ENCODE results near the gene PER2. TPM values are rescaled to one million over a fixed set of nuclear protein-coding genes. Genes with fewer than 3 reads are reported as not detected.
"Not testable (repeated sequence)": the region's sequence is repeated elsewhere in the genome, so short reads cannot be mapped to it uniquely, and the experiment has no call there.

The PER2 gene
- total and polyA plus RNA-seq, 10 of the 15 experiments (the other 5 are each of a cell fraction or from before 2014, with no cell fraction given), result 1.5 to 15.1 (median 4.6) TPM

DNA sequence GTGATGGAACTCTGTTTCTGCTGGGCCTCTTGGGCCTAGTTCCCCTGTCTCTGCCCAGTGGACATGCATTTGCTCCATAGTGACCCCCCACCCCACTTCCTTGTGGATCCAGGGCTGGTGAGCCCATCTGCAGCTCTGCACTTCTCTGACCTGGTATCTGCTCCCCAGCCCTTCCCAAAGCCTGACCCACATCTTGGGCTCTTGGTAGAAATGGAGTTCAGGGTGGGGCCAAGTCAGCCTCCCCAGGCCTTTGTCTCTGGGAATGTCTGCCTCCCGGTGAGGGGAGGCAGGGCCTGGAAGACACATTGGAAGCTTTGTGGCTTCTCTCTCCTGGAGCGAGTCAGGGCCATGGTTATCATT, 25.6 kb upstream of the PER2 start:
- no peak for TF ChIP-seq RBBP5 (conservative IDR thresholded peaks at IDR 0.05)
- no peak for TF ChIP-seq NFIC (IDR thresholded peaks at IDR 0.05; ENCODE audit: low read depth, low read length)
- TF ChIP-seq FOXK2 (IDR thresholded peaks at IDR 0.05), result no peak
- no peak for ATAC-seq
- FAIRE-seq, result no peak
- Histone ChIP-seq H3K79me2 (ENCODE audit: control insufficient read depth, insufficient read depth, low read length) (no peaks in the 10 kb centered on the region), H3K27me3 (replicated peaks in 1 of 2; ENCODE audit: control insufficient read depth in 2 of 2, insufficient read depth in 2 of 2, low read length in 1 of 2) (no peaks in the 10 kb centered on the region; a peak in 2 of 4 replicates), H3K27ac (ENCODE audit: control insufficient read depth, insufficient read depth) (no peak overlapping the region), H3K4me1 (ENCODE audit: control insufficient read depth, insufficient read depth, low read length) (no peaks in the 10 kb centered on the region), H3K9me3 (replicated peaks; ENCODE audit: control insufficient read depth, insufficient read depth, low read length) (no peaks in the 10 kb centered on the region), H3K4me3 (no peak overlapping the region), H2AFZ (ENCODE audit: control insufficient read depth, low read depth, low read length) (no peak overlapping the region), H3K9ac (ENCODE audit: control insufficient read depth, insufficient read depth, low read length) (no peak overlapping the region), H3K36me3 (ENCODE audit: control insufficient read depth in 2 of 2, insufficient read depth in 2 of 2, low read length in 1 of 2) (no peaks in the 10 kb centered on the region), H3K4me2 (ENCODE audit: control insufficient read depth, insufficient read depth) (no peak overlapping the region), H4K20me1 (ENCODE audit: control insufficient read depth, insufficient read depth) (no peaks in the 10 kb centered on the region)
- intact Hi-C loops (cut with micrococcal nuclease; ENCODE audit: unreplicated experiment) (no loop called here), in situ Hi-C loops (cut with MboI) (no loop called here)
- no TSS peak for BruUV-seq (replicated peaks)
- ChIA-PET CTCF (interaction anchor here (0.6 kb wide), 1 partner anchor 126 kb away, joined by 3 read pairs; no protein-coding TSS in a partner anchor), RAD21 (ENCODE audit: unreplicated experiment) (no interaction called here), POLR2A (no interaction called here), SMC1A (ENCODE audit: uncharacterized antibody, unreplicated experiment) (no interaction called here)
- WGBS (ENCODE audit: insufficient coverage, insufficient replicate concordance, low lambda C conversion rate, missing lambda C conversion rate), result 31% methylated on average over 2 of the region's 2 CpGs
- DNase-seq (ENCODE audit: low read depth, low spot score), result no peak

DNA sequence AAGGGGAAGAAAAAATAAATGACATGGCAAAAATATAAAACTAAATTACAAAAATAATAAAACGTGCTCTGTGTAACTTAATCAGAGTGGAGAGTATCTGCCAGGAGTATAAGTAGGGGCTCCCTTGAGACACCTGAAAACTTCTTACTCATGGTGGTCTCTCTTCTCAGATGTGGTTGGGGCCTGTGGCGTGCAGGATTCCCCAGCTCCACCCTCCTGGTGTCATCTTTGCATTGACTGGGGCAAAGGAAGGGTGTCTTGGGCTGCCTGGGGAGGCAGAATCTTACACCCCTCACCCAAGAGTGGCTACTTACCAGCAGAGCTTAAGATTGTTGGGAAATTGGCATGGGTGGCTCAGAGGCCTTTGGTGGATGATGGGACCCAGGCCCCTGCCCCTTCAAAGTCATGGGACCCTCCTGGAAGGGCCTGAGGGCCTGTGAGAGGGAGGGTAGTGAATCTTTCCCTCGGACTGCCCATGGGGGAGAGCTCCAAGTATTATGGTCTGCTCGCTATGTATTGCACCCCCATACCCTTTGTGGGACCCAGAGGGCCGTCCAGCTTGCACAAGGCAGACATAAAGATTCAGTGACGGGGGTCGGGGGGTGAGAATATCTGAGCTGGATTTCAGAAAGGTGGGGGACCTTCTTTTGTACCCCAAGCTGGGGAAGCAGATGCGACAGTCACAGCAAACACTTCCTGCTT, 25.0 kb upstream of the PER2 start:
- no peak overlapping the region for H3K27ac ChIP-seq (ENCODE audit: control insufficient read depth, insufficient read depth)
- no peaks in the 10 kb centered on the region; a peak in 2 of 4 replicates for H3K27me3 ChIP-seq (replicated peaks in 1 of 2; ENCODE audit: control insufficient read depth in 2 of 2, insufficient read depth in 2 of 2, low read length in 1 of 2)
- TF ChIP-seq RUNX3 (IDR thresholded peaks at IDR 0.05; ENCODE audit: low read length) (peak; percentile 67), MEF2B (IDR thresholded peaks at IDR 0.05; ENCODE audit: partially characterized antibody, poor library complexity, severe bottlenecking) (peak; percentile 38), KDM1A (IDR thresholded peaks at IDR 0.05; ENCODE audit: borderline replicate concordance) (no peak), TCF7 (IDR thresholded peaks at IDR 0.05; ENCODE audit: borderline replicate concordance) (peak; percentile 75)
- intact Hi-C loops (cut with micrococcal nuclease; ENCODE audit: unreplicated experiment), result no loop called here
- H3K4me1 ChIP-seq (ENCODE audit: control insufficient read depth, insufficient read depth, low read length), result no peaks in the 10 kb centered on the region
- H3K9me3 ChIP-seq (replicated peaks; ENCODE audit: control insufficient read depth, insufficient read depth, low read length), result no peaks in the 10 kb centered on the region
- no peak for FAIRE-seq
- BruUV-seq (replicated peaks), result no TSS peak
- ChIA-PET POLR2A (interaction anchor here (0.5 kb wide), 1 partner anchor 1760 kb away, joined by 4 read pairs; no protein-coding TSS in a partner anchor), CTCF (interaction anchor here (0.6 to 0.9 kb wide), 2 partner anchors 14 to 126 kb away, joined by 3 read pairs; no protein-coding TSS in a partner anchor), RAD21 (ENCODE audit: unreplicated experiment) (no interaction called here), SMC1A (ENCODE audit: uncharacterized antibody, unreplicated experiment) (no interaction called here)
- peak; percentile 58 for ATAC-seq
- in situ Hi-C loops (cut with MboI), result no loop called here
- 17% methylated on average over 8 of the region's 8 CpGs for WGBS (ENCODE audit: insufficient coverage, insufficient replicate concordance, low lambda C conversion rate, missing lambda C conversion rate)
- H3K4me3 ChIP-seq, result no peak overlapping the region
- H3K36me3 ChIP-seq (ENCODE audit: control insufficient read depth in 2 of 2, insufficient read depth in 2 of 2, low read length in 1 of 2), result no peaks in the 10 kb centered on the region
- no peak overlapping the region for H3K9ac ChIP-seq (ENCODE audit: control insufficient read depth, insufficient read depth, low read length)
- H4K20me1 ChIP-seq (ENCODE audit: control insufficient read depth, insufficient read depth), result no peaks in the 10 kb centered on the region
- no peak overlapping the region for H2AFZ ChIP-seq (ENCODE audit: control insufficient read depth, low read depth, low read length)
- DNase-seq (ENCODE audit: low read depth, low spot score), result no peak
- H3K79me2 ChIP-seq (ENCODE audit: control insufficient read depth, insufficient read depth, low read length), result no peaks in the 10 kb centered on the region
- no peak overlapping the region for H3K4me2 ChIP-seq (ENCODE audit: control insufficient read depth, insufficient read depth)

DNA sequence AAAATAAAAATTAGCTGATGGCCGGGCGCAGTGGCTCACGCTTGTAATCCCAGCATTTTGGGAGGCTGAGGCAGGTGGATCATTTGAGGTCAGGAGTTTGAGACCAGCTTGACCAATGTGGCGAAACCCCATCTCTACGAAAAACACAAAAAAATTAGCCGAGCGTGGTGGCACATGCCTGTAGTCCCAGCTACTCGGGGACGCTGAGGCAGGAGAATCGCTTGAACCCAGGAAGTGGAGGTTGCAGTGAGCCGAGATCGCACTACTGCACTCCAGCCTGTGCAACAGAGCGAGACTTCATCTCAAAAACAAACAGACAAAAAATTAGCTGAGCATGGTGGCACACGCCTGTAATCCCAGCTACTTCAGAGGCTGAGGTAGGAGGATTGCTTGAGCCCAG, 22.3 kb upstream of the PER2 start:
- not testable (repeated sequence) for H3K36me3 ChIP-seq (ENCODE audit: control insufficient read depth in 2 of 2, insufficient read depth in 2 of 2, low read length in 1 of 2); FAIRE-seq

More for the DNA sequence above, 22.3 kb upstream of the PER2 start:
- CTCF ChIA-PET, result interaction anchor here (1.3 kb wide), 1 partner anchor 11 kb away, joined by 5 read pairs; no protein-coding TSS in a partner anchor
- H3K4me2 ChIP-seq (ENCODE audit: control insufficient read depth, insufficient read depth); H3K9me3 ChIP-seq (replicated peaks; ENCODE audit: control insufficient read depth, insufficient read depth, low read length); ATAC-seq; H3K27ac ChIP-seq (ENCODE audit: control insufficient read depth, insufficient read depth); H3K79me2 ChIP-seq (ENCODE audit: control insufficient read depth, insufficient read depth, low read length); H3K27me3 ChIP-seq (replicated peaks in 1 of 2; ENCODE audit: control insufficient read depth in 2 of 2, insufficient read depth in 2 of 2, low read length in 1 of 2); BruUV-seq (replicated peaks); H2AFZ ChIP-seq (ENCODE audit: control insufficient read depth, low read depth, low read length); in situ Hi-C loops (cut with MboI); H4K20me1 ChIP-seq (ENCODE audit: control insufficient read depth, insufficient read depth); RAD21 ChIA-PET (ENCODE audit: unreplicated experiment); H3K4me1 ChIP-seq (ENCODE audit: control insufficient read depth, insufficient read depth, low read length); POLR2A ChIA-PET; H3K9ac ChIP-seq (ENCODE audit: control insufficient read depth, insufficient read depth, low read length); DNase-seq (ENCODE audit: low read depth, low spot score); H3K4me3 ChIP-seq; SMC1A ChIA-PET (ENCODE audit: uncharacterized antibody, unreplicated experiment); intact Hi-C loops (cut with micrococcal nuclease; ENCODE audit: unreplicated experiment): not testable (repeated sequence)
- whole genome bisulfite sequencing (ENCODE audit: insufficient coverage, insufficient replicate concordance, low lambda C conversion rate, missing lambda C conversion rate), result 8% methylated on average over 14 of the region's 14 CpGs

Measured in GM12878 (cell line).